AG09309 (cell line): Measurements from ENCODE around the gene ZNF276.
"Not testable (repeated sequence)": the region's sequence is repeated elsewhere in the genome, so short reads cannot be mapped to it uniquely, and the experiment has no call there.

Experiments used
- DNase-seq: peaks from one replicate; pipeline ENCODE4 v3.0.0-alpha.2; 2010; ENCODE audit warnings: low read depth
- H3K4me3 ChIP-seq: 2 replicates; pipeline ENCODE4 v1.5.1; 2011; ENCODE audit warnings: mild to moderate bottlenecking, low read depth, low read length, moderate library complexity; ENCODE audit not compliant: control insufficient read depth
- CTCF ChIP-seq: IDR thresholded peaks from 2 replicates; pipeline ENCODE4 v1.5.1; 2011; ENCODE audit warnings: mild to moderate bottlenecking, low read depth, low read length, inconsistent platforms; ENCODE audit not compliant: insufficient read depth, control insufficient read depth; ENCODE audit errors: missing control alignments

Gene ZNF276

DNA sequence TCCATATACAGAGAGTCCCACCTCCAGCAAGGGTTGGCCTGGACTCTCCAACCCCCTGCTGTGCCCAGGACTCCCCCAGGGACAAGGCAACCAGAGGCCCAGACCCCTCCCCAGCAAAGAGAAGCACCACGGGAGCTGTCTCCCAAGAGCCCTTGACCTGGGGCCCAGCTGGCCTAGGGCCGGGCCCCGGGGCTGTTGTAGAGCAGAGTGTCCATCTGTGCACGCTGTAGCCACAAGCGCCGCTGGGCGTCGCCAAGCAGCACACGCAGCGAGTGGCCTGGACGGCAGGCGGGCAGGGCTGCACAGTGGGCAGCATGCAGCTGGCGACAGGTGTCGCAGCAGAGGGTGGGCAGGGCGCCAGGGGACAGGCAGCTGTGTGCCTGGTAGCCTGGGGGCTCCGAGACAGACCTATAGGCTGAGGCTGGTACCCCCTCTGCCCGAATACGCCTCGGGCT, 24.1 kb upstream of the ZNF276 start:
- no peak for TF ChIP-seq CTCF
- H3K4me3 ChIP-seq = no peak overlapping the region
- no peak for DNase-seq

- TF ChIP-seq CTCF = no peak
- no peak overlapping the region for H3K4me3 ChIP-seq
- DNase-seq = no peak
Observed at GRCh38 chr16:89697616-89698331, 23.6 kb upstream of the ZNF276 start.

- DNase-seq, H3K4me3 ChIP-seq: not testable (repeated sequence)
Observed at GRCh38 chr16:89698717-89699116, 22.6 kb upstream of the ZNF276 start.

DNA sequence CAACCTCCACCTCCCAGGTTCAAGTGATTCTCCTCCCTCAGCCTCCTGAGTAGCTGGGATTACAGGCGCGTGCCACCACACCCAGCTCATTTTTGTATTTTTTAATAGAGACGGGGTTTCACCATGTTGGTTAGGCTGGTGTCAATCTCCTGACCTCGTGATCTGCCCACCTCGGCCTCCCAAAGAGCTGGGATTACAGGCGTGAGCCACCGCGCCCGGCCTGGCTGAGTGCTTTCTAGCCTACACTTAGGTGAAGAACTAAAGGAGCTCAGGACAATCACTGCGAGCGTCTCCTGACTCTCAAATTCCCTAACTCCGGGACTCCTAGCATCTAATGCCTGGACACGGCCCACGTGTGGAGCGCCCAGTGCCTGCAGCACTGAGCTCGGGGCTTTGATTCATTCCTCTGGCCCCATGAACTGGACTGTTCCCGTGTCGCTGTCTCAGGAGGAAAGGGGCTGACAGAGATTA, 21.7 kb upstream of the ZNF276 start:
- not testable (repeated sequence) for DNase-seq, H3K4me3 ChIP-seq

GRCh38 chr16:89700100-89700648, 21.2 kb upstream of the ZNF276 start:
- H3K4me3 ChIP-seq = peak overlapping the region; percentile 77
- TF ChIP-seq CTCF = peak; percentile 76
- DNase-seq = peak; percentile 88

DNA sequence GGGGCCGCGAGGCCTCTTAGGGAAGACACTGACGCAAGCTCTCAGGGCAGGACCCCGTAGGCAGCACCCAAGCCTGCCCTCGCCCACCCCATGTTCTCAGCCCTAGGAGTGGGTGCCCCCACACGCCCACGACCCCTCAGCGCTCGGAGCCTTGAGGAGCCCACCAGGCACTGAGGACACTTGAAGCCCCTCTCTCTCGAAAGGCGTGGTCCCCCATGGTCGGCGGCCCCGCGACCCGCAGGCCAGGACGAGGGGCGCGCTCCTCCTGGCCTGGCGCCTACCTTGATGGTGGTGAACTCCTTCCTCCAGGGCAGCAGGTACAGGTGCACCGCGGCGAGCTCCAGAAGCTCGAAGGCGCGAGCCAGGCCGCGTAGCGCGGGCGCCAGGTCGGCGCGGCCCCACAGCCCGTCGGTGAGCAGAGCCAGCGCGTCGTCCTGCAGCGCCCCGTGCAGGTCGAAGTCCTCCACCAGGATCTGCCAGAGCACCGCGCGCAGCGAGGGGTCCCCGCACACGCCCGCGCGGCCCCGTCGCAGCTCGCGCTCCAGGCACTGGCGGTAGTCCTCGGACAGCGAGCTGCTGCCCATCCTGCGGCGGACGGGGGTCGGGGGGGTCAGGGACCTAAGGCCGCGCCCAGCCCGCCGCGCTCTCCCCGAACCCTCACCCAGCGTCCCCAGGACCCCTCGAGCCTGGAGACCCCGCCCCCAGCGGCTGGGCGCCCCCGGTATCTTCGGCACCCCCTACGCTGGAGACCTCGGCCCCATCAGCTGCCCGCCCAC, 20.5 kb upstream of the ZNF276 start:
- peak overlapping the region; percentile 77 for H3K4me3 ChIP-seq
- peak; percentile 23 for TF ChIP-seq CTCF
- DNase-seq = no peak

GRCh38 chr16:89701425-89702406, 19.6 kb upstream of the ZNF276 start, which contains the start of gene SPATA2L:
SPATA2L (minus strand) TSS chr16:89701705; CDS start chr16:89701232, 473 bp downstream.
- TF ChIP-seq CTCF = peak; percentile 29
- peak within 1 kb of the TSS; percentile 77 for H3K4me3 ChIP-seq
- no peak for DNase-seq
